22Rv1 (cell line): ENCODE measurements around the gene SCGB2B2.

Experiments used
- H3K27ac ChIP-seq: fragments of 450-650 bp; 2 replicates; pipeline ENCODE4 v1.5.1; 2017
- CTCF ChIP-seq: fragments of 450-650 bp; IDR thresholded peaks from 2 replicates; pipeline ENCODE4 v1.5.1; 2017; ENCODE audit warnings: mild to moderate bottlenecking
- ZFX ChIP-seq: fragments of 450-650 bp; IDR thresholded peaks from 2 replicates; pipeline ENCODE4 v1.6.1; 2017; ENCODE audit warnings: antibody characterized with exemption, borderline replicate concordance

Gene SCGB2B2

DNA sequence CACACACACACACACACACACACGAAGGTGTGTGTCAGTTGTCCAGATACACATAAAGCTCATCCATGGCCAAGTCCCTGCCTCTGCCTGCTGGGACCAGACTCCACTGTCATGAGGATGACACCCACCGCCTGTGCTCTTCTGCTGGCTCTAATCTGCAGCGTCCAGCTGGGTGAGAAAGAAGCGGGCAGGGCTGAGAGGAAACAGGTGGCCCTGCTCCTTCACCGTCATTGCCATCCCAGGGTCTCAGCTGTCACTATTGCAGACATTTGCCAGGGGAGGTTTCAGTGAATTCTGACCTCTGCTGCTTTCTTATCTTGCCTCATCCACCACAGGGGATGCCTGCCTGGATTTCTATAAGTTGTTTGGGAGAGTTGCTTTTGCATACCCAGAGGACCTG is 31.4 kb downstream of the SCGB2B2 start:
- no peak overlapping the region for H3K27ac ChIP-seq
- TF ChIP-seq CTCF, result no peak
- TF ChIP-seq ZFX, result no peak

GRCh38 chr19:34644991-34645461 is 31.9 kb downstream of the SCGB2B2 start:
- no peak for TF ChIP-seq CTCF
- no peak for TF ChIP-seq ZFX

DNA sequence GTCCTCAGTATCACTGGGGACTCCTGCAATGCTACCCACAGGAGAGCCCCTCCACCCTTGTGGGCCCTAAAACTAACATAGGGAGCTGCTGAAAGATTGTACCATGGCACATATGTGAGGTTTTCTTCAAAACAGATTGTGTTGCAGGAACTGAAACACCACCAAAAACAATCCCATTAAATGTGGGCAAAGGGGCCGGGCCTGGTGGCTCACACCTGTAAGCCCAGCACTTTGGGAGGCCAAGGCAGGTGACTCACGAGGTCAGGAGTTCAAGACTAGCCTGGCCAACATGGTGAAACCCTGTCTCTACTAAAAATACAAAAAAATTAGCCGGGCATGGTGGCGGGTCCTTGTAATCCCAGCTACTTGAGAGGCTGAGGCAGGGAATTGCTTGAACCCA is 34.7 kb downstream of the SCGB2B2 start:
- no peak overlapping the region for H3K27ac ChIP-seq
- no peak for TF ChIP-seq ZFX
- no peak for TF ChIP-seq CTCF

More at GRCh38 chr19:34644991-34645461, 31.9 kb downstream of the SCGB2B2 start:
- H3K27ac ChIP-seq, result no peak overlapping the region

GRCh38 chr19:34639491-34640085 is 37.4 kb downstream of the SCGB2B2 start:
- H3K27ac ChIP-seq, result no peak overlapping the region
- TF ChIP-seq CTCF, result peak; percentile 87
- TF ChIP-seq ZFX, result no peak

GRCh38 chr19:34633802-34634201 is 43.2 kb downstream of the SCGB2B2 start:
- TF ChIP-seq ZFX (no peak), CTCF (no peak)
- H3K27ac ChIP-seq, result no peak overlapping the region
